ENCODE results near the gene GADD45A.

DNA sequence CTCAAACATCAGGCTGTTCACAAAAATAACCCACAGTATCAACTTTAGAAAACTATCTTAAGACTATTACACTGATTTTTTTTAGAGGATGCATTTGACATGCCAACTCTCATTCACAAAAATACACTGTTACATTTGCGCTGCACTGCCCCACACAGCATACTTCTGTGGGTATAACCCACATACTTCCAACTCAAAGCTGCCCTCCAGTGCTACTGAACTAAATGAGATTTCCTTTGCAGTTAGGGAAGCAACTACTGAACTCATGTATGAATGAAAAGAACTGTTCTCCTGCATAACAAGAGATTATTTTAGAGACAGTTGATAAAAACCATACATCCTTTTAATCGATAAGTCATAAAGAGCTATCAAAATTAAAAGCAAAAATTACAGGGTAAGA is 25.8 kb upstream of the GADD45A start:
- TF ChIP-seq, protein P1, sequence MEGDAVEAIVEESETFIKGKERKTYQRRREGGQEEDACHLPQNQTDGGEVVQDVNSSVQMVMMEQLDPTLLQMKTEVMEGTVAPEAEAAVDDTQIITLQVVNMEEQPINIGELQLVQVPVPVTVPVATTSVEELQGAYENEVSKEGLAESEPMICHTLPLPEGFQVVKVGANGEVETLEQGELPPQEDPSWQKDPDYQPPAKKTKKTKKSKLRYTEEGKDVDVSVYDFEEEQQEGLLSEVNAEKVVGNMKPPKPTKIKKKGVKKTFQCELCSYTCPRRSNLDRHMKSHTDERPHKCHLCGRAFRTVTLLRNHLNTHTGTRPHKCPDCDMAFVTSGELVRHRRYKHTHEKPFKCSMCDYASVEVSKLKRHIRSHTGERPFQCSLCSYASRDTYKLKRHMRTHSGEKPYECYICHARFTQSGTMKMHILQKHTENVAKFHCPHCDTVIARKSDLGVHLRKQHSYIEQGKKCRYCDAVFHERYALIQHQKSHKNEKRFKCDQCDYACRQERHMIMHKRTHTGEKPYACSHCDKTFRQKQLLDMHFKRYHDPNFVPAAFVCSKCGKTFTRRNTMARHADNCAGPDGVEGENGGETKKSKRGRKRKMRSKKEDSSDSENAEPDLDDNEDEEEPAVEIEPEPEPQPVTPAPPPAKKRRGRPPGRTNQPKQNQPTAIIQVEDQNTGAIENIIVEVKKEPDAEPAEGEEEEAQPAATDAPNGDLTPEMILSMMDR (conservative IDR thresholded peaks at IDR 0.05 in 1 of 2, IDR thresholded peaks at IDR 0.05 in 1 of 2; ENCODE audit: low read depth in 1 of 2, low read length in 2 of 2) = no peak
- no peak for TF ChIP-seq EZH2 (IDR thresholded peaks at IDR 0.05; ENCODE audit: low read length, missing control alignments)

Data from fibroblast of lung (primary cell).